Activated CD4-positive, alpha-beta T cell treated with anti-CD3 and anti-CD28 coated beads, Interleukin-2, amount 50 U/mL, for 48 hours (primary cell): Measurements from ENCODE around the gene TEX48.

Source experiments
- DNase-seq, 2 experiments: peaks; one replicate each; pipeline ENCODE4 v3.0.0-alpha.2; 2020

Gene TEX48

DNA sequence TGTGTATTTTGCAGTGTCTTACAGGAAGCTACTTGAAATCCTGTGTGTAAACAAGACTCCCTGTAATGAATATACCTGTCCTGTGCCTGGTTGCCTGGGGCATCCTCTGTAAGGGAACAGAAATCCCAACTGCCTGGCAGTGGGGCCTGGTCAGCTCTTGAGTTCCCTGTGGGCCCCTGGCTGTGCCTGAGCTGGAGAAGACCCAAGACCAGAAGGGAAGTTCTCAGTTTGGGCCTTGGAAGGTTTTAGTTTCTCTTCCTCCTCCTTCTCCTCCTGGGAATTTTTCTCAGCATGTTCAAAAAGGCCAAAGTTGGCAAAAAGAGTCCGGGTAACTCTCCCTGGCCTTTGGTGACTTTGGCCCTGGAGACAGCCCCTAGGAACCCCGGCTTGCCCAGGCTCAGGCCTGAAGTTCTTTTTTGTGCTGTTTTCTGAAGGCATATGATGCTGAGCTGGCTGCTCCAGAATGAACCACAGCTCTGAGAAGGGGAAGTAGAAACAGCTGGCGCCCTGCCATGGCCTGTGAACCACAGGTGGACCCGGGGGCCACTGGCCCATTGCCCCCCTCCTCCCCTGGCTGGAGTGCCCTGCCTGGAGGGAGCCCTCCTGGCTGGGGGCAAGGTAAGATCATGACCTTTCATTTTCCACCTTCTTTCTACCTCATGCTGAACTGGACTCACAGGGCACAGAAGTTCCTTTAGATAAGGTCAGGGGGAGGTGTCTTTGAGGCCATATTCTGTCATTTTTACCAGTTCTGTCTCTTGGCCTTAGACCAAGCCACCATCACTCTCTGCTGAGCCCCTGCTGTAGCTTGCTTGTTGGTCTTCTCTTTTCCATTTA, 65.1 kb downstream of the TEX48 start:
- DNase-seq = no peak
